SU-DHL-6 (cell line): Measurements from ENCODE around the gene CRYBG2.

Experiments used
- EZH2phosphoT487 ChIP-seq: fragments of 200-600 bp; sonication (generic), shearing (Covaris generic); conservative IDR thresholded peaks from 2 replicates; pipeline ENCODE4 v1.6.1; 2018; ENCODE audit warnings: mild to moderate bottlenecking, antibody characterized with exemption, low read length, moderate library complexity, mixed read lengths
- TF ChIP-seq, protein P1 (sequence below): fragments of 200-600 bp; sonication (generic); IDR thresholded peaks from one replicate; pipeline ENCODE4 v1.5.1; 2017; ENCODE audit warnings: antibody characterized with exemption, mild to moderate bottlenecking, low read length, moderate library complexity; ENCODE audit not compliant: insufficient read depth, poor library complexity, severe bottlenecking

DNA sequence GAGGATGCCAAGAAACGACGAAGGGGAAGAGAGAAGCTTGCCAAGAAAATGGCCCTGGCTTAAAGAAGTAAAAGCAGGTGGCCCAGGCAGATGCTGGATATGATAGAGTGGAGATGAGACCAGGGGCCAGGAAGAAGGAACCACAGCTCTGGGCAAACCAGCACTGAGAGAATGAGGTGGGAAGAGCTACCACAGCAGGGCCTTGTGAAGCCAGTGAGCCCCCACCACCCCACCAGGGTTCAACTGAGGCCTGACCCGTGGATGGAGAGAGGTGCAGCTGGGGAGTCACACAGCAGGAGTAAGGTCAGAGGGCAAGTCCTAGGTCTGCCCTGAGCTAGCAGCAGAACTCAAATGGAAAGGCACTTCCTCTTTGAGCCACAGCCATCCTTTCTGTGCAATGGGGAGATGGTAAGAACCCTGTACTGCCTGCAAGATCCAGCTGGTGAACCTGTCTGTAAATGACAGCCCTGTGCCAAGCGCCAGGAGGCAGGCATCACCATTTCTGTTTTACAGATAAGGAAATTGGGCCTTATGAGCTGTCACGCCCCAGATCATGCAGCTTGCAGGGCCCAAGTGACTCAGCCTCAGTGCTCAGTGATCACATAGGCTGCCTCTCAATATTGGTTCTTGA is 65.5 kb downstream of the CRYBG2 start:
- TF ChIP-seq, protein P1, sequence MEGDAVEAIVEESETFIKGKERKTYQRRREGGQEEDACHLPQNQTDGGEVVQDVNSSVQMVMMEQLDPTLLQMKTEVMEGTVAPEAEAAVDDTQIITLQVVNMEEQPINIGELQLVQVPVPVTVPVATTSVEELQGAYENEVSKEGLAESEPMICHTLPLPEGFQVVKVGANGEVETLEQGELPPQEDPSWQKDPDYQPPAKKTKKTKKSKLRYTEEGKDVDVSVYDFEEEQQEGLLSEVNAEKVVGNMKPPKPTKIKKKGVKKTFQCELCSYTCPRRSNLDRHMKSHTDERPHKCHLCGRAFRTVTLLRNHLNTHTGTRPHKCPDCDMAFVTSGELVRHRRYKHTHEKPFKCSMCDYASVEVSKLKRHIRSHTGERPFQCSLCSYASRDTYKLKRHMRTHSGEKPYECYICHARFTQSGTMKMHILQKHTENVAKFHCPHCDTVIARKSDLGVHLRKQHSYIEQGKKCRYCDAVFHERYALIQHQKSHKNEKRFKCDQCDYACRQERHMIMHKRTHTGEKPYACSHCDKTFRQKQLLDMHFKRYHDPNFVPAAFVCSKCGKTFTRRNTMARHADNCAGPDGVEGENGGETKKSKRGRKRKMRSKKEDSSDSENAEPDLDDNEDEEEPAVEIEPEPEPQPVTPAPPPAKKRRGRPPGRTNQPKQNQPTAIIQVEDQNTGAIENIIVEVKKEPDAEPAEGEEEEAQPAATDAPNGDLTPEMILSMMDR, result no peak
- no peak for TF ChIP-seq EZH2phosphoT487
